ENCODE measurements around the gene UBR7. TPM values are rescaled to one million over a fixed set of nuclear protein-coding genes. Genes with fewer than 3 reads are reported as not detected.
"Not testable (repeated sequence)": the region's sequence is repeated elsewhere in the genome, so short reads cannot be mapped to it uniquely, and the experiment has no call there.

The UBR7 gene
- total RNA-seq, 2 experiments from 2014 or later: 37.7 to 41.3 TPM

- ChIA-PET CTCF (interaction anchor here (0.9 to 1.3 kb wide), 3 partner anchors 22 to 72 kb away, joined by 4 to 6 read pairs (median 5); partner anchors contain the start of genes GON7 and UBR7), POLR2A (interaction anchor here (1.0 to 2.6 kb wide), 3 partner anchors 21 to 70 kb away, joined by 4 to 27 read pairs (median 7); partner anchors contain the start of genes GON7 and UBR7)
These were observed 21.7 kb upstream of the UBR7 start for GRCh38 chr14:93185349-93185720.

GRCh38 chr14:93186466-93186865, 20.6 kb upstream of the UBR7 start:
- POLR2A ChIA-PET: no interaction called here
- CTCF ChIA-PET: no interaction called here

GRCh38 chr14:93186956-93187355, 20.1 kb upstream of the UBR7 start:
- CTCF ChIA-PET: no interaction called here
- POLR2A ChIA-PET: no interaction called here

- CTCF ChIA-PET: interaction anchor here (0.7 to 0.9 kb wide), 3 partner anchors 12 to 79 kb away, joined by 3 read pairs; partner anchors contain the start of genes GON7 and UBR7
- POLR2A ChIA-PET: interaction anchor here (0.7 kb wide), 1 partner anchor 26 kb away, joined by 11 read pairs; no protein-coding TSS in a partner anchor
These were observed 11.6 kb upstream of the UBR7 start for GRCh38 chr14:93195316-93195999.

GRCh38 chr14:93199031-93199430, 8.0 kb upstream of the UBR7 start:
- POLR2A ChIA-PET: interaction anchor here (0.6 kb wide), 1 partner anchor 1170 kb away, joined by 4 read pairs; no protein-coding TSS in a partner anchor
- CTCF ChIA-PET: no interaction called here

- POLR2A ChIA-PET: no interaction called here
- CTCF ChIA-PET: interaction anchor here (1.0 kb wide), 1 partner anchor 87 kb away, joined by 3 read pairs; no protein-coding TSS in a partner anchor
These were observed 6.5 kb upstream of the UBR7 start for GRCh38 chr14:93200553-93200952.

- POLR2A ChIA-PET: no interaction called here
These were observed 5.8 kb upstream of the UBR7 start for GRCh38 chr14:93201155-93201704.

GRCh38 chr14:93207468-93208308, 632 bp downstream of the UBR7 start:
- ChIA-PET POLR2A (interaction anchor here (0.8 to 2.8 kb wide), 3 partner anchors 23 to 124 kb away, joined by 3 to 27 read pairs (median 4); partner anchors contain the start of genes LYSET and MOAP1), CTCF (interaction anchor here (0.6 to 1.6 kb wide), 8 partner anchors 10 to 93 kb away, joined by 3 to 7 read pairs (median 4); partner anchors contain the start of genes ITPK1, LYSET and MOAP1)

More at GRCh38 chr14:93201155-93201704, 5.8 kb upstream of the UBR7 start:
- CTCF ChIA-PET: interaction anchor here (1.0 kb wide), 1 partner anchor 88 kb away, joined by 3 read pairs; no protein-coding TSS in a partner anchor

GRCh38 chr14:93212432-93212831, 5.4 kb downstream of the UBR7 start:
- ChIA-PET POLR2A (no interaction called here), CTCF (no interaction called here)

- ChIA-PET POLR2A (no interaction called here), CTCF (no interaction called here)
These were observed 7.5 kb downstream of the UBR7 start for GRCh38 chr14:93214598-93214997.

- ChIA-PET CTCF (interaction anchor here (0.7 kb wide), 1 partner anchor 138 kb away, joined by 3 read pairs; no protein-coding TSS in a partner anchor), POLR2A (no interaction called here)
These were observed 12.2 kb downstream of the UBR7 start for GRCh38 chr14:93219103-93219726.

- ChIA-PET POLR2A (no interaction called here), CTCF (no interaction called here)
These were observed 13.5 kb downstream of the UBR7 start for GRCh38 chr14:93220509-93220908.

GRCh38 chr14:93223565-93223964, 16.5 kb downstream of the UBR7 start:
- POLR2A ChIA-PET: no interaction called here
- CTCF ChIA-PET: interaction anchor here (0.8 kb wide), 1 partner anchor 46 kb away, joined by 3 read pairs; no protein-coding TSS in a partner anchor

- ChIA-PET POLR2A (no interaction called here), CTCF (no interaction called here)
These were observed 21.5 kb downstream of the UBR7 start for GRCh38 chr14:93228550-93228949.

- POLR2A ChIA-PET: no interaction called here
- CTCF ChIA-PET: no interaction called here
These were observed 23.5 kb downstream of the UBR7 start for GRCh38 chr14:93230539-93230938.

- POLR2A ChIA-PET: no interaction called here
- CTCF ChIA-PET: no interaction called here
These were observed 24.3 kb downstream of the UBR7 start for GRCh38 chr14:93231129-93231979.

- ChIA-PET CTCF (no interaction called here), POLR2A (no interaction called here)
These were observed 25.1 kb downstream of the UBR7 start for GRCh38 chr14:93232159-93232558.

GRCh38 chr14:93233078-93233477, 26.0 kb downstream of the UBR7 start:
- POLR2A ChIA-PET: interaction anchor here (0.7 kb wide), 1 partner anchor 12 kb away, joined by 4 read pairs; no protein-coding TSS in a partner anchor
- CTCF ChIA-PET: not testable (repeated sequence)

- ChIA-PET POLR2A (no interaction called here), CTCF (interaction anchor here (0.7 kb wide), 2 partner anchors 39 to 277 kb away, joined by 3 read pairs; no protein-coding TSS in a partner anchor)
These were observed 27.7 kb downstream of the UBR7 start for GRCh38 chr14:93234798-93235197.
